SH-SY5Y (cell line): ENCODE data around the gene FIBIN.

Experiments
- GATA2 ChIP-seq: IDR thresholded peaks from 2 replicates; pipeline ENCODE4 v1.6.1; 2011; ENCODE audit warnings: mild to moderate bottlenecking, low read depth, low read length
- GATA3 ChIP-seq: IDR thresholded peaks from 2 replicates; pipeline ENCODE4 v1.6.1; 2011; ENCODE audit warnings: low read depth, mild to moderate bottlenecking, low read length, moderate library complexity

DNA sequence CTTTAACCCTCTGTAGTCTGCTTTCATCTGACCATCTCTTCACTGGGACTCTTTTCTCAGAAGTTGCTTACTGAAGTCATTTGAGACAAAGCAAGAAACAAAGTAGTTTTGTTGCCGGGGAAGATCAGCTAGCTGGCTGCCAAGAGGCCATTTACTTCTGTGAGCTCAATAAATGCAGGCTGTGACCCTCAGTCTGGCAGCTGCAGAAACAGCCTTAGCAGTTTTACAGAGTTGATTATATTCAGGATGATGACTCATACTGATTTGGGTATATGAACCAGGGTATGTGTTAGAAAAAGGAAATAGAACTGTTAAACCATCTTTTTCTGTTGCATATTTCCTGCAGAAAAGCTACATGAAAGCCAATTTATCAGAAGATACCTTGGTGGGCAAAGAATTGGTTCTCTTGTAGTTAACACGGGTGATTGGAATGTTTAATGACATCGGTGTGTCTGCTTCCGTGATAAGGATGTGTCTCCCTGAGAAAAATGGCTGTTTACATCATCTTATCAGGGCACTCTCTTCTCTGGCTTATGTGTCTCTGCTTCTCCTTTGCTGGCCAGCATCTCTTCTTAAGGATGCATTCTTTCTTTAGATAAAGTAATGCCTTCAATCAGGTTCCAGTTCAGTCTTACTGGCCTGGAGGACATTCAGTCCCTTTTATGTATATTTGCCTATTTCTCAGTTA lies 18.5 kb downstream of the FIBIN start:
- no peak for TF ChIP-seq GATA2
- TF ChIP-seq GATA3, result no peak
